CD4-positive, alpha-beta T cell treated with Interleukin-4 for 1 hour (primary cell): ENCODE results near the gene IL1RAPL1.

Source experiments
- DNase-seq, 2 donors: peaks; one replicate each; pipeline ENCODE4 v3.0.0-alpha.2; 2020 to 2022

IL1RAPL1 gene

DNA sequence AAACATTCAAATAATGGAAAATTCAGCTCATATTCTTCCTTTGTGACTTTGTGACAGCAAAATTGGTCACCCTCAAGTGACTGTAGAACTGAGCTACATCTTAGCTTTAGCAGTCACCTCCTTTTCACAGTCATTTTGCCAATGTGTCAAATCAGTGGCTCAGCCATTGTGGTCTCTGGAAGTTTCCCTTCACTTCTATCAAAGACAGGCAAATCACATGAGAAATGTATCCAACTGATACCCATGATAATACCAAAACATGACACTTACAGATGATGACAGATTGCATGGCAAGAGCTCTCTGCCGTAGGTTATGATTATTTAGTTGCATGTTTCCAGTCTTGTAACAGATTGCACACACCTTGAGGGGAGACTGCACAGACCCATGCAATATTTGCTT, 1078.3 kb downstream of the IL1RAPL1 start:
- no peak for DNase-seq

GRCh38 chrX:29666366-29666765, 1079.1 kb downstream of the IL1RAPL1 start:
- no peak for DNase-seq

DNA sequence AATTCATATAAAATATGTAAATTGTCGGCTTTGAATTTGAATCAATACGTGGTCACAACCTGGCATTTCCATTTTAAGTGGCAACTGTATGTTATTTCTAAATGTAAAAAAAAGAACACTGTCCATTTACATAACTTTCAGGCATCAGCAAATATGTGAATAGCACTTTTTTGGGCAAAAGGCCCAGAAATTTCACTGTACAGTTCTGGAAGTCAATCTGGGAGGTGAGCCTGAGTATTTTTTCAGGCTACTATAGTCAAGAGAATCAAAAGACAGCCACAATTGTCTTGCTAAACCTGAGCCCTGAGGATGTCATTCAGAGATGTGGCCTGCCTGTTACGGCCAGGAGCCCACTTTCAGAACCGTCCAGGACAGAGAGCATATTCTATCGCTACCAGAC, 1084.2 kb downstream of the IL1RAPL1 start:
- DNase-seq = no peak

DNA sequence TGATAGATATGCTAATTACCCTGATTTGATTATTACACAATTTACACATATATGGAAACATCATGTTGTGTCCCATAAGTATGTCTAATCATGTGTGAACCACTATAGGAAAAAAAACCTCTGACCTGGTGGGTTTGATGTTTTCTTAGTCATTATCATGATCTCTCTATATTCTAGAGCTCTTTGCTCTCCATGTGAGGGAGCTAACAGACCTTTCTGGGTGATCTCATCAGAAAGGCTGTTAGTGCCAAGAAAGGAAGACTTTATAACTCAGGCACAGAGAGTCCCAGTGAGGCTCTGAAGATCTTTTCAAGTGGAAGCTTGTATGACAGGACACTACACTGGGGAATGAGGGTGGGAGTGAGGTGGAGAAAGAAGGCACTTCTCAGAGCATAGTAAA, 1100.4 kb downstream of the IL1RAPL1 start:
- no peak for DNase-seq

DNA sequence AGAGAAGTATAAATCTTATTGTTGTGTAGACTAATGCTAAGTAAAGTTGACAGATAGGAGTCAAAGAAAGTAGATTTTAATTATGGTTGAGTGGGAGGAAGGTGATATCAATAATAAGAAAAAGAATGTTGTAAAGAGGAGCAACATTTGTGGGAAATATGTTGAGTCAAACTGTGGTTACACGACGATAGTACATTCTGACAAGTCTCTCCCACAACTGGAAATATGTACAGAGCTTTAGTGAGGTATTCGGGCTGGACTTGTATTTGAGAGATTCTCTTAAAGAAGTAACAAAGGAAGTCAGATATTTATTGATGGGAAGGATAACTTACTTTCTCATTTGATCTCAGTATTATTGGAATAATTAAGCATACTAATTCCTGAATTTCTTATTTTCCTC, 1102.8 kb downstream of the IL1RAPL1 start:
- DNase-seq = no peak

DNA sequence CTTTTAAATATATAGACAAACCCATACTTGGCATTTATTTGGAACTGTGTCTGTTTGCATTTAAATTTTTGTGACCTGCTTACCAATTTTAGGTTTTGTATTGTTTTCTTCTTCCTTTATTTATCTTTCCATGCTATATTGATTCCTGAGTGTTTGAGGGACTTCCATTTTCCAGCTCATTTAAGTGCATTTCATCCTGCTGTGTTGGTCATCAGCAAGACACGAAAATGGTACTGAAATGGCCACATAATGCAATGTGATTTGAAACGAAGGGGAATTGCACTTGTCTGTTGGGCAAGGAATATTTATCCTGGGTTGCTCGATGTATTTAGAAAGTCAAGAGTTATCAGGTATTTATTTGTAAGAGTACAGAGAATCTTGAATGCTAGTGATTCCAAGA, 1103.8 kb downstream of the IL1RAPL1 start:
- no peak for DNase-seq

GRCh38 chrX:29693912-29694311, 1106.7 kb downstream of the IL1RAPL1 start:
- DNase-seq = no peak

DNA sequence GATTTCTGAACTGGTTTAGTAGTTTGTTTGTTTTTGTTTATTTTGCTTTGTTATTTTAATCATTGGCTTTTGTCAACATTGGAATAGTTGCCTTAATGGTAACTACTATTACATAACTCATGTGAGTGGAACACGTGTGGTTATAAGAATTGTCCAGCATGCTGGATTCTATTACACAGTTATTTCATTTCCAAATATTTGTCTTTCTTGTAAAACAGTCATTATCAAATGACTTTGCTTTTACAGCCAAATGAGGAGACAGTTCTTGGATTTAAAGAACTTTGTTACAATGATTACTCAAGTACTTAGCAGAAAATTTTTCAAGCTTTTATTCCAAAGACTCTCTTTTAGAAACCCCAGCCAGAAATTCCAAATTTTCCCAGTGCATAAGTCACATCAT, 1112.0 kb downstream of the IL1RAPL1 start:
- no peak for DNase-seq

- no peak for DNase-seq
These were observed 1119.8 kb downstream of the IL1RAPL1 start for GRCh38 chrX:29707088-29707487.

GRCh38 chrX:29721152-29721551, 1133.9 kb downstream of the IL1RAPL1 start:
- DNase-seq = no peak

DNA sequence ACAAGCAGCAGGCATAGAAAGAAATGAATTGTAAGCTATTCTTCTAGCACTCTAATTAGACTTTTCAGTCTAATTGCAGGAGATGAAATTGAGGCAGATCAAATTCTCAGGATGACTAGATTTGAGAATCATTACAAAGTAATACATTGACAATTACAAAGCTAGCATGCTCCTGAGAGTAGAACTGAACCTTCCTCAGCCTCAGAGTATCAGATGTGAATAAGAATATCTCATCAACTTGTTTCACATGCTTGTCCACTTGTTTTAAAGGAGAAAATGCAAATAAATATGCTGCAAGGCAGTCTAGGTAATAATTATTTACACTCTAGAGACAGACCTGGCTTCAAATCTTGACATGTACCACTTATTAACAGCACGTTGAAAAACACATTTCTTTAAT, 1137.1 kb downstream of the IL1RAPL1 start:
- no peak for DNase-seq

GRCh38 chrX:29726811-29727210, 1139.6 kb downstream of the IL1RAPL1 start:
- DNase-seq = no peak

DNA sequence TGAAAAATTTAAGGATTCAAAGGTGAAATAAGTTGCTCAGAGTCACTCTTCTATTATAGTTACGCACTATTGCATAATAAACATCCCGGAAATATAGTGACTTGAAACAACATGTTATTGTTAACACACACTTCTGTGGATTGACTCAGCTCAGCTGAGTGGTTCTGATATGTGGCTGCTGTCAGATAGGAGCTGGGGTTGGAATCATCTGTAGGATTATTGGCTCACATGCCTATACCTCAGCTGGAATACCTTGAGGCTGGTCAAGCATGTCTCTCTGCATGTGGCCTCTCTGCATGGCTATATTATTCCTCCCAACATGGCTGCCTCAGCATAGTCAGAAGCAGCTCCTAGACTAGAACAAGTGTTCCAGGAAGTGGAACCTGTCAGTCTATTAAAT, 1141.4 kb downstream of the IL1RAPL1 start:
- DNase-seq = no peak

GRCh38 chrX:29744966-29745365, 1157.7 kb downstream of the IL1RAPL1 start:
- DNase-seq = no peak

GRCh38 chrX:29746326-29746725, 1159.1 kb downstream of the IL1RAPL1 start:
- DNase-seq = no peak

- DNase-seq = no peak
These were observed 1174.8 kb downstream of the IL1RAPL1 start for GRCh38 chrX:29762006-29762405.

DNA sequence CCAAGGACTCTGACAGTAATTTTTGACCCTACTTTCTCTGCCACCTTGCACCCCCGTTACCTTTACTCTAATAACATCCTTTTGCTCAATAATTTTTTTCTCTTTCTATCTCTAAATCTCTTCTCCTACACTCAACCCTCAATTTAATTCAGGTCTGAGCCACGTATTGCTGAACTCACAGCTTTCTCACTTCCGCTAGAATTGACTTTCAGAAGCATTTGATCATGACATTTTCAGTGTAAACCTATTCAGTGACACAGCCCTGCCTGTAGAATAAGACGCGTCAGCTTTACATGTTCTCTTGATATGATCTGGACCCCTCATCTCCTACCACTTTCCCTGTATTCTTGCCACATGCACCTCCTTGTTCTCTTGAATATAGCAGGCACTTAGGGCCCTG, 1188.6 kb downstream of the IL1RAPL1 start:
- DNase-seq = no peak

DNA sequence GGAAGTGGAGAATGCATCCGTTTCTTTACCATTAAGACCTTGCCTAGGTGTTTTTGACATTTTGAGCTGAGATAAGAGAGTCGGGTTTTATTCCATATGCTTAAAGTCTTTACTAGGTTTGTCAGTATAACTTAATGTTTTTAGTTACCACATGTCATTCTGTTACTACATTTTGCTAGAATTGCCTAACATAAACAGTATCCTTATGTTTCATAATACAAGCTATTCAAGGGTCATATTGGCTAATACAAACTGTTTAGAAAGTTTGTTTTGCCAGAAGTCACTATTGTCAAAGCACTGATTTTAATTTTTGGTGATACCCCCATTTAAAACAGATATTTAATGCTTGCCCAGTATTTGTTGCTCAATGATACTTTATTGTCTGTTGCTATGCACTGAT, 1200.4 kb downstream of the IL1RAPL1 start:
- no peak for DNase-seq

DNA sequence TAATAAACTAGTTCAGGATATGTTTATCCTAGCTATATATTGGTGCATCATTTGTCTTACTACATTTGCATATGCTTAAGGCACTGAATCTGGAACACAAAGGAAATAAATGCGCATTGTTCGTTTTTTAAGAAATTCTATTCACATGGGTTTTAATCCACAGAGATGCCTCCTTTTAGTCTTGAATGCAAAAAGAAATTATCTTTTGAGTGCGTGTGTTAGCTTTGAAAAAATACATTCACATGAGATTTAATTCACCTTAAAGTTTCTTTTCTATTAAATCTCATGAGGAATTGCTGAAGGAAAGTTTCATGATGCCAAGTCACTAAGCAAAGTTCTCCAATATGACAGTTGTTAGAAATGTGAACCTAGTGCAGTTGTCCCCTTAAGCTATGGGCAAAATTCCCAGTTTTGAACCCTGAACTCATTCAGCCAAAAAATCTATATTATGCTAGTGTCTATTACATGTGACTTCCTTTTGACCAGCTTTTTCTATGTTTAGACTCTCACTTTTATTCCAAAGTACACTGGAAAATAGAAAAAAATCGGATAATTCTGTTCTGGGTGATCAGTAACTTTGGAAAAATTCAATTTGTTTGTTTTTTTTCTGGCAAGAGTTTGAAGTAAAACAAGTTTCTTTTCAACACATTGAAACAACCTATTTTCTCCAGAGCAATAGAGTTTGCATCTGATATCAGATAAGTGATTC, 1201.9 kb downstream of the IL1RAPL1 start:
- no peak for DNase-seq

GRCh38 chrX:29792335-29792734, 1205.1 kb downstream of the IL1RAPL1 start:
- no peak for DNase-seq

GRCh38 chrX:29797156-29797555, 1209.9 kb downstream of the IL1RAPL1 start:
- DNase-seq = no peak

- no peak for DNase-seq
These were observed 1211.2 kb downstream of the IL1RAPL1 start for GRCh38 chrX:29798469-29798868.

DNA sequence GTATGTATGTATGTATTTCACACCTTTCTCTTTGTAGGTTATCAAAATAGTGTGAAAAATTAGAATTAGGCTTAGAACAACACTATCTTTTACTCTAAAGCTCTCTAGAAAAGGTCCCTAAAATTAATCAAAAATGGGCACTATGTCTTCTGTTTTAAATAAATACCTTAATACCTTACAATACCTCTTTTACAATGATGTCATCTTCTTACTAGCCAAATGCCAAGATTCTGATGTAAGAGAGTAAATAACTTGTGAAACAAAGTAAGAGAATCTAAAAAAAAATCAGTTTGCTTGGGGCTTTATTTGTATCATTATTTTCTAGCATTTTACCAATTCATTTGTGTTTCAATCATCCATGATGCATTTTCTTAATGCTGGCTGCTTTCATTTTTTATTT, 1225.9 kb downstream of the IL1RAPL1 start:
- no peak for DNase-seq

DNA sequence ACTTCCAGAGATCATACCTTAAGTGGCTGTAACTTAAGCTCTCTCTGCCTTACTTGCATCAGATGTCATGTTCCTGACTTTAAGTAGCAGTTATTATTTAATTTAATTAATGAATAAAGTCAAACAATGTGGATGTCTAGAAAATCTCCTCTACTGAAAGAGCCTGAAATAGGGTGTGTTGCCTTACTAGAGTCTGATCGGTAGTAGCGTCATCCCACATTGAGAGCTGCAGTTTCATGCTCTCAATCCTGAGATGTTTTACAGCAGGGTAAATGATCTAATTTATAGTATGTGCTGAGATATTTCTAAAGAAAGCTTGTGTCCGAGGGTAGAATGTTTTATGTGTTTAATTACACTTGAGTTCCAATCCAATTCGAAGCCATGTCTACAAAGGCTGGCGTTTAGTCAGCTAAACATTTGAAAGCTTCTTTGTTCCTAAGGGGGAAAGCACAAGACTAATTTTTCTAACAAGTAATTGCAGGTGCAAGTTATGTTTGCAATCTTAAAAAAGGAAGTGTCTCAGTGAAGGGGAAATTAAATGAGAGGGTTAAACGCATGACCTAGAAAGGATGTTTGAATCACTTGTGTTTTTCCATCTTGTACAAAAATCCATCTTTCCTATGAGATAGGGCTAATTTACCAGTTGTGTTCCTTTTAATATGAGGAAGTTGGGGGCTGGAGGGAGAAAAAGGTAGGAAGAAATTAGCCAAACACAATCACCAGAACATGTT, 1237.1 kb downstream of the IL1RAPL1 start:
- no peak for DNase-seq

DNA sequence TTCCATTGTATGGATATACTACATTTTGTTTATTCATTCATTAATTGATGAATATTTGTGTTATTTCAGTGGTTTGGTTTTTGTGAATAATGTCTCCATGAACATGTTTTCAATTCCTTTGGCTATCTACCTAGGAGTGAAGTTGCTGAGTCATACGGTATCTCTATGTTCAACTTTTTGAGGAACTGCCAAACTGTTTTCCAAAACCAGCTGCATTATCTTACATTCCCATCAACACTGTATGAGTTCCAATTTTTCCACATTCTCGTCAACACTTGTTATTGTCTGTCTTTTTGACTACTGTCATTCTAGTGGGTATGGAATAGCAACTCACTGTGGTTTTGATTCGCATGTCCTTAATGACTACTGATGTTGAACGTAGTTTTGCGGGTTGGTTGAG, 1239.5 kb downstream of the IL1RAPL1 start:
- DNase-seq = no peak
